Osteoblast (primary cell): ENCODE results near the gene ULK4. TPM values are rescaled to one million over a fixed set of nuclear protein-coding genes. Genes with fewer than 3 reads are reported as not detected.

Experiments used
- DNase-seq: peaks from one replicate; pipeline ENCODE4 v3.0.0; 2011; ENCODE audit warnings: low spot score, mixed read lengths; ENCODE audit not compliant: insufficient read length; ENCODE audit errors: missing footprints
- H2AFZ ChIP-seq: 2 replicates; pipeline ENCODE4 v1.6.0; 2011; ENCODE audit warnings: mild to moderate bottlenecking, low read length
- H3K27ac ChIP-seq: 2 replicates; pipeline ENCODE4 v1.5.1; 2011; ENCODE audit warnings: mild to moderate bottlenecking, low read depth, low read length, moderate library complexity
- H3K27me3 ChIP-seq: 2 replicates; pipeline ENCODE4 v1.6.0; 2012; ENCODE audit warnings: mild to moderate bottlenecking, control low read depth, inconsistent platforms, low read length, moderate library complexity; ENCODE audit not compliant: insufficient read depth
- H3K36me3 ChIP-seq: 2 replicates; pipeline ENCODE4 v1.5.1; 2011; ENCODE audit warnings: mild to moderate bottlenecking, low read length, control low read depth, moderate library complexity; ENCODE audit not compliant: insufficient read depth
- H3K4me1 ChIP-seq: 2 replicates; pipeline ENCODE4 v1.5.1; 2011; ENCODE audit warnings: mild to moderate bottlenecking, low read length, control low read depth, moderate library complexity; ENCODE audit not compliant: insufficient read depth
- H3K4me2 ChIP-seq: 2 replicates; pipeline ENCODE4 v1.6.0; 2011; ENCODE audit warnings: mild to moderate bottlenecking, low read length; ENCODE audit not compliant: insufficient read depth
- H3K4me3 ChIP-seq: fragments of 200-600 bp; sonication (generic); 3 replicates; pipeline ENCODE4 v1.5.1; 2012; ENCODE audit warnings: mild to moderate bottlenecking, low read length, inconsistent platforms; ENCODE audit not compliant: insufficient read depth
- H3K79me2 ChIP-seq: 2 replicates; pipeline ENCODE4 v1.6.0; 2012; ENCODE audit warnings: mild to moderate bottlenecking, low read length, control low read depth, inconsistent platforms; ENCODE audit not compliant: insufficient read depth
- H3K9me3 ChIP-seq: 2 replicates; pipeline ENCODE4 v1.5.1; 2011; ENCODE audit warnings: low read depth, low read length, control low read depth
- H4K20me1 ChIP-seq: 2 replicates; pipeline ENCODE4 v1.6.0; 2012; ENCODE audit warnings: mild to moderate bottlenecking, low read length, control low read depth; ENCODE audit not compliant: insufficient read depth
- total RNA-seq: library from RNA; depleted of rRNA; stranded (reverse); fragments of >200 nt; gene quantifications from 2 replicates; pipeline ENCODE4 v1.2.3, GENCODE V29; 2012
- TF ChIP-seq, protein P1 (sequence below): IDR thresholded peaks from 2 replicates; pipeline ENCODE4 v1.5.1; 2011; ENCODE audit warnings: mild to moderate bottlenecking, low read depth, low read length, moderate library complexity; ENCODE audit errors: extremely low read depth

The ULK4 gene
- total RNA-seq, 1 donor = 20.6 TPM

DNA sequence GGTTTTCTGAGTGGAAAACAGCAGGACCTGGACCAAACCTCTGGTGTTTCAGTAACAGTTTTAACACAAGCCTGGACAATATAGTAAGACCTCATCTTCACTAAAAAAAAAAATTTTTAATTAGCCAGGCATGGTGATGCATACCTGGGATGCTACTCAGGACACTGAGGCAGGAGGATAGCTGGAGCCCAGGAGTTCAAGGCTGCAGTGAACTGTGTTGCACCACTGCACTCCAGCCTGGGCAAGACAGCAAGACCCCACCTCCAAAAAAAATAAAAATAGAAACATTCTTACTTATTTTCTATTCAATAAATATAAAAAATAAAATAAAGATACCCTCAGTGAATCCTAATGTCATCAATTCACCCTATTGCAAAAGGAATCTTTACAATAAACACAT, 21.5 kb downstream of the ULK4 start:
- H2AFZ ChIP-seq = no peak overlapping the region
- H3K4me2 ChIP-seq = no peak overlapping the region
- H3K4me3 ChIP-seq = no peak overlapping the region
- H3K9me3 ChIP-seq = no peaks in the 10 kb centered on the region
- DNase-seq = no peak
- no peaks in the 10 kb centered on the region for H3K27me3 ChIP-seq
- no peak overlapping the region for H3K27ac ChIP-seq
- no peaks in the 10 kb centered on the region for H3K36me3 ChIP-seq
- no peaks in the 10 kb centered on the region for H3K79me2 ChIP-seq
- H4K20me1 ChIP-seq = no peaks in the 10 kb centered on the region
- TF ChIP-seq, protein P1, sequence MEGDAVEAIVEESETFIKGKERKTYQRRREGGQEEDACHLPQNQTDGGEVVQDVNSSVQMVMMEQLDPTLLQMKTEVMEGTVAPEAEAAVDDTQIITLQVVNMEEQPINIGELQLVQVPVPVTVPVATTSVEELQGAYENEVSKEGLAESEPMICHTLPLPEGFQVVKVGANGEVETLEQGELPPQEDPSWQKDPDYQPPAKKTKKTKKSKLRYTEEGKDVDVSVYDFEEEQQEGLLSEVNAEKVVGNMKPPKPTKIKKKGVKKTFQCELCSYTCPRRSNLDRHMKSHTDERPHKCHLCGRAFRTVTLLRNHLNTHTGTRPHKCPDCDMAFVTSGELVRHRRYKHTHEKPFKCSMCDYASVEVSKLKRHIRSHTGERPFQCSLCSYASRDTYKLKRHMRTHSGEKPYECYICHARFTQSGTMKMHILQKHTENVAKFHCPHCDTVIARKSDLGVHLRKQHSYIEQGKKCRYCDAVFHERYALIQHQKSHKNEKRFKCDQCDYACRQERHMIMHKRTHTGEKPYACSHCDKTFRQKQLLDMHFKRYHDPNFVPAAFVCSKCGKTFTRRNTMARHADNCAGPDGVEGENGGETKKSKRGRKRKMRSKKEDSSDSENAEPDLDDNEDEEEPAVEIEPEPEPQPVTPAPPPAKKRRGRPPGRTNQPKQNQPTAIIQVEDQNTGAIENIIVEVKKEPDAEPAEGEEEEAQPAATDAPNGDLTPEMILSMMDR = no peak
- no peaks in the 10 kb centered on the region for H3K4me1 ChIP-seq

DNA sequence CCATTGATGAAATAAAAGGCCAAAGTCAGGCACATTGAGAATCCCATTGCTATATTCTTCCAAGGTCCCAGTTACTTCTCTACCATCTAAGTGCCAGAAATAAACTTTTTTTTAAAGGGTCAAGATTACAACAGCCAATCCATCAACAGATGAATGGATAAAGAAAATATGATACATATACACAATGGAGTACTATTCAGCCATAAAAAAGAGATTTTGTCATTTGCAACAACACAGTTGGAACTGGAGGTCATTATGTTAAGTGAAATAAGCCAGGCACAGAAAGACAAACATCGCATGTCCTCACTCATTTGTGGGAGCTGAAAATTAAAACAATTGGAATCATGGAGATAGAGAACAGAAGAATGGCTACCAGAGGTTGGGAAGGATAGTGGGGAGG, 25.5 kb downstream of the ULK4 start:
- H4K20me1 ChIP-seq = no peaks in the 10 kb centered on the region
- TF ChIP-seq, protein P1 = no peak
- H3K27me3 ChIP-seq = no peaks in the 10 kb centered on the region
- no peak for DNase-seq
- H3K9me3 ChIP-seq = no peaks in the 10 kb centered on the region
- H3K79me2 ChIP-seq = no peaks in the 10 kb centered on the region
- no peak overlapping the region for H2AFZ ChIP-seq
- no peak overlapping the region for H3K4me2 ChIP-seq
- no peaks in the 10 kb centered on the region for H3K36me3 ChIP-seq
- H3K4me3 ChIP-seq = no peak overlapping the region
- peaks cover 10% of the 10 kb centered on the region for H3K4me1 ChIP-seq
- H3K27ac ChIP-seq = no peak overlapping the region

DNA sequence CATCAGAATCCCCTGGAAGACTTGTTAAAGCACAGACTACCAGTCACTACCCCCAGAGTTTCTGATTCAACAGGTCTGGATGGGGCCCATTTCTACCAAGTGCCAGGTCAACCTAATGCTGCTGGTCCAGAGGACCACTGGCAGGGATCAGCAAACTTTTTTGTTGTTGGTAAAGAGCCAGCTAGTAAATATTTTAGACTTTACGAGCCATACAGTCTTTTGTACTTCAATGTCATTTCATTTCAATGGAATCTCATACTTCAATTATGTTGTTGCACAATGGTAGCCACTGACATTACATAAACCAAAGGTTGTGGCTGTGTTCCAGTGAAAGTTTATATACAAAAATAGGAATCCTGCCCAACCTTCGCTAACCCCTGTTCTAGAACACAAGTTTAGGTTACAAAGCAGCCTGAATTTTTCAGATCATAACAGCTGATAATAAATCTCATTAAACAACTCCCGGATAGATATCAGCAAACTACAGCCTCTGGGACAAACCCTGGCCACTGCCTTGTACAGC, 28.7 kb downstream of the ULK4 start:
- TF ChIP-seq, protein P1 = no peak
- Histone ChIP-seq H3K4me1 (peaks cover 10% of the 10 kb centered on the region), H3K9me3 (no peaks in the 10 kb centered on the region), H3K36me3 (no peaks in the 10 kb centered on the region), H4K20me1 (no peaks in the 10 kb centered on the region), H3K4me3 (peak overlapping the region; percentile 14), H3K79me2 (no peaks in the 10 kb centered on the region), H3K27me3 (no peaks in the 10 kb centered on the region), H2AFZ (no peak overlapping the region), H3K27ac (no peak overlapping the region), H3K4me2 (peak overlapping the region; percentile 61)
- DNase-seq = no peak

DNA sequence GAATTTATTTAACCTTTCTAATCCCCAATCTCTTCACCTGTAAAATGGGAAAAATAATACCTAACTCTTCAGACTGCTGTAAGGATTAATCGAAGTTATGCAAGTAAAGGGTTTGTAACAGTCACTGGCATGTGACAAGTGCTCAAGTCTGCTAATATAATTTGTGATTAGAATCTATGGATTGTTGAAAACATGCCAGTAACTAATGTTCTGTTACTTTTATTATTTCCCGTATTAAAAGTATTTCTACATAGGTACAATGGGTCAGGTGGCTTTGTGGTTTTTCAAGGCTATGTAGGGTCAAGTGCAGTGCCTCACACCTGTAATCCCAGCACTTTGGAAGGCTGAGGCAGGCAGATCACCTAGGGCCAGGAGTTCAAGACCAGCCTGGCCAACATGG, 29.4 kb downstream of the ULK4 start:
- TF ChIP-seq, protein P1 = no peak
- no peaks in the 10 kb centered on the region for H4K20me1 ChIP-seq

More for the DNA sequence above, 29.4 kb downstream of the ULK4 start:
- Histone ChIP-seq H3K27me3 (no peaks in the 10 kb centered on the region), H3K4me1 (peaks cover 10% of the 10 kb centered on the region), H3K79me2 (no peaks in the 10 kb centered on the region), H3K4me2 (no peak overlapping the region), H3K36me3 (no peaks in the 10 kb centered on the region), H3K9me3 (no peaks in the 10 kb centered on the region), H3K4me3 (no peak overlapping the region), H3K27ac (no peak overlapping the region), H2AFZ (no peak overlapping the region)
- no peak for DNase-seq
